Liver (tissue), 3 donors: ENCODE results near the gene GPBP1L1.

Source experiments
- EGR1 ChIP-seq, 2 donors: IDR thresholded peaks; 2 replicates each; pipeline ENCODE4 v1.6.1; 2016 to 2018; ENCODE audit warnings: antibody characterized with exemption in 2 of 2, low read depth in 2 of 2
- GABPA ChIP-seq, 2 donors: IDR thresholded peaks in 1 of 2; conservative IDR thresholded peaks in 1 of 2; 2 replicates each; pipeline ENCODE4 v1.6.1; 2016; ENCODE audit warnings: antibody characterized with exemption in 2 of 2, mild to moderate bottlenecking in 1 of 2, moderate library complexity in 1 of 2
- RAD21 ChIP-seq, 2 donors: IDR thresholded peaks; 2 replicates each; pipeline ENCODE4 v1.6.1; 2016; ENCODE audit warnings: antibody characterized with exemption in 2 of 2, mild to moderate bottlenecking in 2 of 2
- SP1 ChIP-seq: IDR thresholded peaks from 2 replicates; pipeline ENCODE4 v1.6.1; 2018; ENCODE audit warnings: antibody characterized with exemption, mild to moderate bottlenecking
- TAF1 ChIP-seq: conservative IDR thresholded peaks from 2 replicates; pipeline ENCODE4 v1.6.1; 2016; ENCODE audit warnings: antibody characterized with exemption, mild to moderate bottlenecking
- YY1 ChIP-seq: IDR thresholded peaks from 2 replicates; pipeline ENCODE4 v1.6.1; 2016; ENCODE audit warnings: antibody characterized with exemption, mild to moderate bottlenecking
- TF ChIP-seq, protein P1 (sequence below): IDR thresholded peaks from 2 replicates; pipeline ENCODE4 v1.6.1; 2016; ENCODE audit warnings: antibody characterized with exemption, mild to moderate bottlenecking
- TF ChIP-seq, protein P2 (sequence below): fragments of 150-350 bp; IDR thresholded peaks from 2 replicates; pipeline ENCODE4 v1.5.1; 2017; ENCODE audit warnings: improper control_type of control experiment, low read depth, low read length; ENCODE audit not compliant: missing input control
- TF ChIP-seq, protein P3 (sequence below): IDR thresholded peaks from 2 replicates; pipeline ENCODE4 v1.6.1; 2016; ENCODE audit warnings: antibody characterized with exemption
- TF ChIP-seq, protein P4 (sequence below): IDR thresholded peaks from 2 replicates; pipeline ENCODE4 v1.6.1; 2016; ENCODE audit warnings: antibody characterized with exemption
- donor health status: healthy.
- donor health status: healthy.

DNA sequence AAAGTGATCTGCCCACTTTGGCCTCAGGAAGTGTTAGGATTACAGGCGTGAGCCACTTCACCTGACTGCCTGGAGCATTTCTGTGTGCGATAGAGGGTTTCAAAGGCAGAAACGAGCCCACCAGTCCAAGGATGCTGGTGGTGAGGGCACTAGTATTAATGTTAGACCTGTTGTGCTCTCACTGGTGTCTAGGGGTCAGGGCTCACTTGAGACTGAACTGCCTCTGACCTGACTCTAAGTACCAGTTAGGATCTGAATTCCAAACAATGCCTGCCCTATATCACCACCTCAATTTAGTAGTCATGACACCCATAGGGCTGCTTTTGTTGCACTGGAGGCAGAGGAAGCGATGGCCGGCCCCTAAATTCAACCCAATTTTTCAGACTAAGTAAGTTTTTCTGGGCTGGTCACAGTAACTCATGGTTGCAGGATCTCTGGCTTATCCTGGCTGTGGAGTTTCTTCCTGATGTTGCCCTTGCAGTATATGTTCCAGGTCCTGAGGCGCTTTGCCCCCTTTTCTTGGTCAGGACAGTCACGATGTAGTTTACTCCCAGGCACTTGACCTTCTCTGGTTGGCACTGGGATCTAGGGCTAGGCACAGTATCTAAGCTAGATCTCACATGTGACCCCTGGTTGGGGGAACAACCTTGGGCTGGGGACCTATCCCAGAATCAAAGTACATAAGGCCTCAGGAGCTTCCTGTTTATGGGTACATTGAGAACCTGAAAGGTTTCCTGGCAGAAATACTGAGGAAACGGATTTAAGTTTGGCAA, 67.0 kb downstream of the GPBP1L1 start:
- TF ChIP-seq, protein P1, sequence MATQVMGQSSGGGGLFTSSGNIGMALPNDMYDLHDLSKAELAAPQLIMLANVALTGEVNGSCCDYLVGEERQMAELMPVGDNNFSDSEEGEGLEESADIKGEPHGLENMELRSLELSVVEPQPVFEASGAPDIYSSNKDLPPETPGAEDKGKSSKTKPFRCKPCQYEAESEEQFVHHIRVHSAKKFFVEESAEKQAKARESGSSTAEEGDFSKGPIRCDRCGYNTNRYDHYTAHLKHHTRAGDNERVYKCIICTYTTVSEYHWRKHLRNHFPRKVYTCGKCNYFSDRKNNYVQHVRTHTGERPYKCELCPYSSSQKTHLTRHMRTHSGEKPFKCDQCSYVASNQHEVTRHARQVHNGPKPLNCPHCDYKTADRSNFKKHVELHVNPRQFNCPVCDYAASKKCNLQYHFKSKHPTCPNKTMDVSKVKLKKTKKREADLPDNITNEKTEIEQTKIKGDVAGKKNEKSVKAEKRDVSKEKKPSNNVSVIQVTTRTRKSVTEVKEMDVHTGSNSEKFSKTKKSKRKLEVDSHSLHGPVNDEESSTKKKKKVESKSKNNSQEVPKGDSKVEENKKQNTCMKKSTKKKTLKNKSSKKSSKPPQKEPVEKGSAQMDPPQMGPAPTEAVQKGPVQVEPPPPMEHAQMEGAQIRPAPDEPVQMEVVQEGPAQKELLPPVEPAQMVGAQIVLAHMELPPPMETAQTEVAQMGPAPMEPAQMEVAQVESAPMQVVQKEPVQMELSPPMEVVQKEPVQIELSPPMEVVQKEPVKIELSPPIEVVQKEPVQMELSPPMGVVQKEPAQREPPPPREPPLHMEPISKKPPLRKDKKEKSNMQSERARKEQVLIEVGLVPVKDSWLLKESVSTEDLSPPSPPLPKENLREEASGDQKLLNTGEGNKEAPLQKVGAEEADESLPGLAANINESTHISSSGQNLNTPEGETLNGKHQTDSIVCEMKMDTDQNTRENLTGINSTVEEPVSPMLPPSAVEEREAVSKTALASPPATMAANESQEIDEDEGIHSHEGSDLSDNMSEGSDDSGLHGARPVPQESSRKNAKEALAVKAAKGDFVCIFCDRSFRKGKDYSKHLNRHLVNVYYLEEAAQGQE = no peak
- TF ChIP-seq SP1 (no peak), YY1 (no peak), GABPA (IDR thresholded peaks at IDR 0.05 in 1 of 2, conservative IDR thresholded peaks at IDR 0.05 in 1 of 2) (no peak), TAF1 (no peak), EGR1 (IDR thresholded peaks at IDR 0.05; ENCODE audit: low read depth in 2 of 2) (no peak), RAD21 (IDR thresholded peaks at IDR 0.05) (no peak)
- TF ChIP-seq, protein P2, sequence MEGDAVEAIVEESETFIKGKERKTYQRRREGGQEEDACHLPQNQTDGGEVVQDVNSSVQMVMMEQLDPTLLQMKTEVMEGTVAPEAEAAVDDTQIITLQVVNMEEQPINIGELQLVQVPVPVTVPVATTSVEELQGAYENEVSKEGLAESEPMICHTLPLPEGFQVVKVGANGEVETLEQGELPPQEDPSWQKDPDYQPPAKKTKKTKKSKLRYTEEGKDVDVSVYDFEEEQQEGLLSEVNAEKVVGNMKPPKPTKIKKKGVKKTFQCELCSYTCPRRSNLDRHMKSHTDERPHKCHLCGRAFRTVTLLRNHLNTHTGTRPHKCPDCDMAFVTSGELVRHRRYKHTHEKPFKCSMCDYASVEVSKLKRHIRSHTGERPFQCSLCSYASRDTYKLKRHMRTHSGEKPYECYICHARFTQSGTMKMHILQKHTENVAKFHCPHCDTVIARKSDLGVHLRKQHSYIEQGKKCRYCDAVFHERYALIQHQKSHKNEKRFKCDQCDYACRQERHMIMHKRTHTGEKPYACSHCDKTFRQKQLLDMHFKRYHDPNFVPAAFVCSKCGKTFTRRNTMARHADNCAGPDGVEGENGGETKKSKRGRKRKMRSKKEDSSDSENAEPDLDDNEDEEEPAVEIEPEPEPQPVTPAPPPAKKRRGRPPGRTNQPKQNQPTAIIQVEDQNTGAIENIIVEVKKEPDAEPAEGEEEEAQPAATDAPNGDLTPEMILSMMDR = no peak
- TF ChIP-seq, protein P3, sequence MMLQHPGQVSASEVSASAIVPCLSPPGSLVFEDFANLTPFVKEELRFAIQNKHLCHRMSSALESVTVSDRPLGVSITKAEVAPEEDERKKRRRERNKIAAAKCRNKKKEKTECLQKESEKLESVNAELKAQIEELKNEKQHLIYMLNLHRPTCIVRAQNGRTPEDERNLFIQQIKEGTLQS = no peak
- TF ChIP-seq, protein P4, sequence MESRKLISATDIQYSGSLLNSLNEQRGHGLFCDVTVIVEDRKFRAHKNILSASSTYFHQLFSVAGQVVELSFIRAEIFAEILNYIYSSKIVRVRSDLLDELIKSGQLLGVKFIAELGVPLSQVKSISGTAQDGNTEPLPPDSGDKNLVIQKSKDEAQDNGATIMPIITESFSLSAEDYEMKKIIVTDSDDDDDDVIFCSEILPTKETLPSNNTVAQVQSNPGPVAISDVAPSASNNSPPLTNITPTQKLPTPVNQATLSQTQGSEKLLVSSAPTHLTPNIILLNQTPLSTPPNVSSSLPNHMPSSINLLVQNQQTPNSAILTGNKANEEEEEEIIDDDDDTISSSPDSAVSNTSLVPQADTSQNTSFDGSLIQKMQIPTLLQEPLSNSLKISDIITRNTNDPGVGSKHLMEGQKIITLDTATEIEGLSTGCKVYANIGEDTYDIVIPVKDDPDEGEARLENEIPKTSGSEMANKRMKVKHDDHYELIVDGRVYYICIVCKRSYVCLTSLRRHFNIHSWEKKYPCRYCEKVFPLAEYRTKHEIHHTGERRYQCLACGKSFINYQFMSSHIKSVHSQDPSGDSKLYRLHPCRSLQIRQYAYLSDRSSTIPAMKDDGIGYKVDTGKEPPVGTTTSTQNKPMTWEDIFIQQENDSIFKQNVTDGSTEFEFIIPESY = no peak
